ENCODE measurements around the gene TRIM29. TPM values are rescaled to one million over a fixed set of nuclear protein-coding genes. Genes with fewer than 3 reads are reported as not detected.
A peak's percentile ranks its signal among the peaks of the same experiment; 100 is the strongest.

TRIM29 gene
- total RNA-seq, 1 donor from 2014 or later, result 0.11 TPM

GRCh38 chr11:120128392-120129119 is 9.4 kb downstream of the TRIM29 start:
- Histone ChIP-seq H3K36me3 (no peaks in the 10 kb centered on the region), H3K4me2 (no peak overlapping the region), H3F3A (ENCODE audit: low read depth) (no peaks in the 10 kb centered on the region), H3K9ac (no peak overlapping the region), H2AFZ (replicated peaks) (no peak overlapping the region), H3K27ac (no peak overlapping the region), H3K27me3 (no peaks in the 10 kb centered on the region), H4K20me1 (ENCODE audit: low read depth) (no peaks in the 10 kb centered on the region), H3K79me2 (ENCODE audit: low read depth) (no peaks in the 10 kb centered on the region), H3K4me3 (no peak overlapping the region), H3K9me3 (ENCODE audit: low read depth) (no peaks in the 10 kb centered on the region), H3K4me1 (peaks cover 3% of the 10 kb centered on the region)
- no peaks in the 10 kb centered on the region for H3K9me3 Mint-ChIP-seq
- H3K4me3 Mint-ChIP-seq, result peak overlapping the region; percentile 31
- no peaks in the 10 kb centered on the region for H3K36me3 Mint-ChIP-seq
- H3K27ac Mint-ChIP-seq, result no peak overlapping the region
- DNase-seq (ENCODE audit: low spot score), result no peak
- TF ChIP-seq EZH2phosphoT487 (IDR thresholded peaks at IDR 0.05), result no peak
- H3K4me1 Mint-ChIP-seq, result no peaks in the 10 kb centered on the region
- peaks cover 8% of the 10 kb centered on the region for H3K27me3 Mint-ChIP-seq (ENCODE audit: insufficient read depth, low read depth)

- no peaks in the 10 kb centered on the region for H3K36me3 Mint-ChIP-seq
These were observed 10.7 kb downstream of the TRIM29 start for GRCh38 chr11:120127236-120127635.

GRCh38 chr11:120126620-120127019 is 11.3 kb downstream of the TRIM29 start:
- H3K27ac ChIP-seq, result no peak overlapping the region
- H3K4me1 ChIP-seq, result peaks cover 3% of the 10 kb centered on the region
- no peaks in the 10 kb centered on the region for H3K36me3 ChIP-seq
- peaks cover 12% of the 10 kb centered on the region for H3K27me3 Mint-ChIP-seq (ENCODE audit: insufficient read depth, low read depth)
- no peak overlapping the region for H3K4me3 Mint-ChIP-seq
- no peak overlapping the region for H2AFZ ChIP-seq (replicated peaks)
- no peak for DNase-seq (ENCODE audit: low spot score)
- no peak overlapping the region for H3K9ac ChIP-seq
- no peaks in the 10 kb centered on the region for H3K36me3 Mint-ChIP-seq
- no peaks in the 10 kb centered on the region for H3K9me3 ChIP-seq (ENCODE audit: low read depth)
- no peaks in the 10 kb centered on the region for H3K9me3 Mint-ChIP-seq
- H3K27ac Mint-ChIP-seq, result no peak overlapping the region
- H3K27me3 ChIP-seq, result no peaks in the 10 kb centered on the region
- no peaks in the 10 kb centered on the region for H3K4me1 Mint-ChIP-seq
- no peaks in the 10 kb centered on the region for H4K20me1 ChIP-seq (ENCODE audit: low read depth)
- no peak overlapping the region for H3K4me2 ChIP-seq
- H3K4me3 ChIP-seq, result no peak overlapping the region
- no peak for TF ChIP-seq EZH2 (IDR thresholded peaks at IDR 0.05)
- no peak for TF ChIP-seq EZH2phosphoT487 (IDR thresholded peaks at IDR 0.05)
- TF ChIP-seq CTCF (IDR thresholded peaks at IDR 0.05), result no peak
- no peaks in the 10 kb centered on the region for H3K79me2 ChIP-seq (ENCODE audit: low read depth)
- H3F3A ChIP-seq (ENCODE audit: low read depth), result no peaks in the 10 kb centered on the region

More at GRCh38 chr11:120127236-120127635, 10.7 kb downstream of the TRIM29 start:
- DNase-seq (ENCODE audit: low spot score), result no peak
- Mint-ChIP-seq H3K9me3 (no peaks in the 10 kb centered on the region), H3K4me3 (no peak overlapping the region), H3K27ac (no peak overlapping the region), H3K4me1 (no peaks in the 10 kb centered on the region), H3K27me3 (ENCODE audit: insufficient read depth, low read depth) (peaks cover 12% of the 10 kb centered on the region)
- TF ChIP-seq EZH2phosphoT487 (IDR thresholded peaks at IDR 0.05) (no peak), EZH2 (IDR thresholded peaks at IDR 0.05) (no peak), CTCF (IDR thresholded peaks at IDR 0.05) (no peak)
- Histone ChIP-seq H3K36me3 (no peaks in the 10 kb centered on the region), H3K4me1 (peaks cover 3% of the 10 kb centered on the region), H4K20me1 (ENCODE audit: low read depth) (no peaks in the 10 kb centered on the region), H3K9me3 (ENCODE audit: low read depth) (no peaks in the 10 kb centered on the region), H3K79me2 (ENCODE audit: low read depth) (no peaks in the 10 kb centered on the region), H3K4me3 (no peak overlapping the region), H3K27ac (no peak overlapping the region), H2AFZ (replicated peaks) (no peak overlapping the region), H3K27me3 (no peaks in the 10 kb centered on the region), H3K4me2 (no peak overlapping the region), H3K9ac (no peak overlapping the region), H3F3A (ENCODE audit: low read depth) (no peaks in the 10 kb centered on the region)

GRCh38 chr11:120125509-120125908 is 12.4 kb downstream of the TRIM29 start:
- TF ChIP-seq EZH2 (IDR thresholded peaks at IDR 0.05) (no peak), EZH2phosphoT487 (IDR thresholded peaks at IDR 0.05) (no peak), CTCF (IDR thresholded peaks at IDR 0.05) (no peak)
- H3K4me2 ChIP-seq, result no peak overlapping the region
- Mint-ChIP-seq H3K36me3 (no peaks in the 10 kb centered on the region), H3K9me3 (no peaks in the 10 kb centered on the region), H3K27me3 (ENCODE audit: insufficient read depth, low read depth) (peaks cover 9% of the 10 kb centered on the region), H3K4me3 (no peak overlapping the region), H3K4me1 (peaks cover 7% of the 10 kb centered on the region), H3K27ac (no peak overlapping the region)
- H3K4me3 ChIP-seq, result no peak overlapping the region
- no peaks in the 10 kb centered on the region for H3F3A ChIP-seq (ENCODE audit: low read depth)
- no peak overlapping the region for H3K9ac ChIP-seq
- H3K4me1 ChIP-seq, result peaks cover 3% of the 10 kb centered on the region
- H3K79me2 ChIP-seq (ENCODE audit: low read depth), result no peaks in the 10 kb centered on the region
- no peaks in the 10 kb centered on the region for H3K9me3 ChIP-seq (ENCODE audit: low read depth)
- no peak overlapping the region for H2AFZ ChIP-seq (replicated peaks)
- H3K27me3 ChIP-seq, result no peaks in the 10 kb centered on the region
- H3K36me3 ChIP-seq, result no peaks in the 10 kb centered on the region
- no peak for DNase-seq (ENCODE audit: low spot score)
- H4K20me1 ChIP-seq (ENCODE audit: low read depth), result no peaks in the 10 kb centered on the region
- no peak overlapping the region for H3K27ac ChIP-seq

Measured in neural progenitor cell (in vitro differentiated cells).